Activated naive CD8-positive, alpha-beta T cell treated with anti-CD3 and anti-CD28 coated beads, Interleukin-2, amount 50 U/mL, for 16 hours (primary cell): ENCODE data around the gene WNT6.
A peak's percentile ranks its signal among the peaks of the same experiment; 100 is the strongest.
"Not testable (repeated sequence)": the region's sequence is repeated elsewhere in the genome, so short reads cannot be mapped to it uniquely, and the experiment has no call there.

Source experiments
- DNase-seq: peaks from one replicate; pipeline ENCODE4 v3.0.0-alpha.2; 2020; ENCODE audit warnings: low read depth, low spot score

WNT6 gene

DNA sequence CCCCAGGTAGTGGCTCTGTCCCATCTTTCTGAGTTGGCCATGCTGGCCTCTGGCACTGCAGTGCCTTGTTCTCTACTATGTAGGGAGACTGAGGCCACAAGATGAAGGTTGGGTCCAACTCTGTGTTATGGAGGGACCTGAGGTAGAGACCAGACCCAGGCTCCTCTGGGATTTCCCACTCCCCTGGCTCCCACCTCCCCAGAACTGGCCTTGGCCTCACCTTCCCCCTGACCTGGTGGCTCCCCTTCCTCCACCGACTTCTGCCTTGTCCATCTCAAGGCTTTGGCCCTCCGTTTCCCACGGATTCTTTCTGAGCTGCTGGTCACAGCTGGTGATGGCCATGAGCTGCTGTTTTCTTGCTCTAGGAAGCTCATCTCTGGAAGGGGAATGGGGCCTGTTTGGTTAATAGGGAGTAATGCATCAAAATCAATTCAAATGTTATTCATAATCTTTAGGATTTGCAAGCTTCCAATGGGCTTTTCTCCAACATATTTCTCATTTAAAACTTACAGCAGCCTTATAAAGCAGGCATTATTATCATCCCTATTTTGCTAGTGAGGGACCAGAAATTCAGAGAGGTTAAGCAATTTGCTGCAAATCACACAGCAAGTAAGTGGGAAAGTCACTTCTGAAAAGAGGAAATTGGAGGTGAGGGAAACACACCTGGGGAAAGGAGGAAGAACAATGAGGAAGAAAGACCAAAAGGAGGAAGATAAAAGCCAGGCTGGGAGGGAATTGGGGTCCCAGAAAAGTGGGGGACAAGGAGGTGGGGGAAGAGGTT, 28.9 kb upstream of the WNT6 start:
- DNase-seq = no peak

DNA sequence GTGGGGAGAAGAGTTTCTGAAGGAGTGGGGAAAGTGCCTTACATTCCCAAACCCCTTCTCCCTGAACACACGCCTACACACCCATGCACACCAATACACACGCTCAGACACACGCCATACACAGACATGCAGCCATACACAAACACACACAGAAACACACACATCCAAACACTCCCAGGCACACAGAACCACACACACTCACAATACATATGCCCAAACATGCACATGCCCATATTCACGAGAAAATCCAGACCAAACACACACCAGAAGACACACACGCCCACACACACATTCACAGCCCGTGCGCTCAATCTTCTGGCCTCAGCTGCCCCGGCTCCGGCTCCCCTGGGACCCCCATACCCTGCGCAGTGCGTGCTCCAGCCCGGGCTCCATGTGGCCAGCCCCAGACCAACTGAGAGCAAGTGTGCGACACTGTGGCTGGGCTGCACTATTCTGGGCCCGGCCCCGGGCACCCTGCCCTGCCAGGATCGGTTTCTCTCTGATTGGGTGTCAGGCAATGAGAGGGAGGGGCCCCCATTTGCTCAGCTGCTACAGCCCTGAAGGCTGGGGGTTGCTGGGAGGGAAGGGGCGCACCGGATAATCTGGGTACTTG, 28.1 kb upstream of the WNT6 start, which contains the start of gene PRKAG3:
TSS of gene PRKAG3 (minus strand) at position 426 of the 613 bp plus-strand sequence.
- DNase-seq = no peak

DNA sequence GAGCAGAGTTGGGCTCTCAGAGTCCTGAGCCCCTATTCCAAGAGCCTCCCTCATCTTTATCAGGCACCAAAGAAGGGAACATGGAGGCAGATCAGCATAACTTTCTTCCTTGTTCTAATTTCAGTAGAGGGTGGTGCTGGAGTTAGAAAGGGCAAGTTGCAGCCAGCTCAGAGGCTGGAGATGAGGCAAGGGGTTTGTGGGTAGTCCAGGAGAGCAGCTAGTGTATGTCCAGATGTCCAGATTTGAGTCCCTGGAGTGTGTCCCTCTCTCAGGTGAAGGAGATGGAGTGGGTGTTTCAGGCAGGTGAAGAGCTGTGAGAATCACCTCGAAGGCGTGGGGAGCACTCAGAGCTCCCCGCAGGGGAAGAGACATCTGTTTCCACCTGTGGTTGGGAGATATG, 27.5 kb upstream of the WNT6 start:
- no peak for DNase-seq

DNA sequence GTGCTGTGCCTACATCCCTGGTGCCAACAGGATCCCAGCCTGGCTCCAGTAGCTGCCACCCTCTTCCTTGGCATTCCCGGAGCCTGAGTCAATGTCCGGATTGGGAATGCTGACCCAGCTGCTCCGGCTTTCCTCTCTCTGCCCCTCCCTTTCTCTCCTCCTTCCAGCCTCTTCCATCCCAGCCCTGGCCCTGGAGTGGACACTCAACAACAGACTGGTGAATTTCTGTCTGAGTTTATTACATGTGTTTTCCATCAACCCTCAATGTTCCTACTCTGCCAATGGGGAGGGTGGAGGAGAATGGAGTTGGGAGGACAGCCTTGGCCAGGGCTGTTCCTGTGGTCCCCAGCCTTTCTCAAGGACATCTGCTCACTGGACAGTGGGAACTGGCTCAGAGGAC, 27.1 kb upstream of the WNT6 start:
- DNase-seq = no peak

DNA sequence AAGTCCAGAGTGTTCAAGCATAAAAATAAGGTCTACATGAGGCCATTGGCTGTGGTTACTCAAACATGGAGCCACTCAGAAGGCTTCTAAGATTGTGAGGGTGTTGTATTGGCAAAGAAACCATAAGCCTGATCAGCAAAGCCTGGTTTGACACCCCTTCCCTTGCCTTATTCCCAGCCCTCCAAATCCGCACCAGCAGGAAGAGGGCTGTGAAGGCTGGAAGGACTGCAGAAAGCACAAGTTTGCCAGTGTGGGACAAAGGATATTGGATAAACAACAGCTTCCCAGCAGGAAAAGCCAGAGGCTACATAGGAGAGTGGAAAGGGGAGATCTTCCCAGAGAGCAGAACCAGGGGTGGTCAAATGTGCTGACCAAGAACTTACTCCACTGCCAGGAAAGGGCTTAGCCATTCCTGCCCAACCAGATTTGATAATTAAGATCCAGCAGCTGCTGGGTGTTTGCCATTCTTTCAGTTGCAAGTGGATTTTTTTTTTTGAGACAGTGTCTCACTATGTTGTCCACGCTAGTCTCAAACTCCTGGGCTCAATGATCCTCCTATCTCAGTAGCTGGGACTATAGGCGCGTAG, 26.5 kb upstream of the WNT6 start:
- DNase-seq = no peak

DNA sequence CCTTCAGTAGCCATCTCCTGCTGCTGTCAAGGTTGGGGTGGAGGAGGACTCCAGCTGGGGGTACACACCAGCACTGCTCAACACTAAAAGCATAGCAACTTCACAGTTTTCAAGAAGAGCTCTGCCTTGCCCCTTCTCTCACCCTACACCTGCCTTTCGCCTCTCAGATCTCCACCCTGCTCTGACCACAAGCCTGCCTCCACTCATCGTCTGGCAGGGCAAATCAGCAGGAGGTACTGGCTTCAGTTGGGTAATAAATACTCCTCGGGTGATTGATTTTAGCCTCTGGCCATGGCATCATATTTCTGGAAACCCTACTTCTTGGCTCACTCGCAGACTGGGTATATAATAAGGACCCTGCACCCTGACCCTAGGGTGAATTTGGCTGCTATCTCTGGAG, 24.9 kb upstream of the WNT6 start:
- DNase-seq = no peak

DNA sequence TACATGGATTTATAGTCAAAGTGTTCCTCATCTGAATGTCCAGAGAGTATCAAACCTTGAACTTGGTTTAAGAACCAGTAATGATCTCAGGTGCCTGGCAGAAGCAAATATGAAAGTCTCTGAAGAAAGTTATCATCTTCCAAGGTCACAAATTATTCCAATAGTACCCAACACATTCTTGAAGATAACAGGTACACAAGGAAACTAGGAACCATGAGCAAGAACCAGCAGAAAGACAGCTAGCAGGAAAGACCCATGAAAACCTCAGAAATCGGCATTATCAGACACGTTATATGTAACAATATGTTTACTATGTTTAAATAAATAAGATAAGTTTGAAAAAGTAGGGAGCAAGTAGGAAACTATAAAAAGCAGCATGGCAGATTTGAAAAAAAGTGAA, 22.1 kb upstream of the WNT6 start:
- DNase-seq = no peak

DNA sequence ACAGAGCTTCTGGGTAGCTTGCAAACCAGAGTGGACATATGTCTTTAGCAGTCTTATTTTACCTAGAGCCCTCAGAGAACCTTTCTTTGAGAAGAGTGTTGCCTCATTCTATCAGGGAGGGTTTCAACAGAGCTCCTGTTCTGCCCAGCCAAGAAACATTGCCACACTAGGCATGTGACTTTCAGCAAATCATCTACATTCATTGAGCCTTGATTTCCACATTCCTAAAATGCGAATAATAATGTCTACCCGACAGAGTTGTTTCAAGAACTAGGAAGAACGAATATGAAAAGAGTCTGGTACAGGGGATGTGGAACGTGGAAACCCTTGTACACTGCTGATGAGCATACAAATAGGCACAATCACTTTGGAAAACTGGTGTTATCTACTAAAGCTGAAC, 20.2 kb upstream of the WNT6 start:
- DNase-seq = no peak

DNA sequence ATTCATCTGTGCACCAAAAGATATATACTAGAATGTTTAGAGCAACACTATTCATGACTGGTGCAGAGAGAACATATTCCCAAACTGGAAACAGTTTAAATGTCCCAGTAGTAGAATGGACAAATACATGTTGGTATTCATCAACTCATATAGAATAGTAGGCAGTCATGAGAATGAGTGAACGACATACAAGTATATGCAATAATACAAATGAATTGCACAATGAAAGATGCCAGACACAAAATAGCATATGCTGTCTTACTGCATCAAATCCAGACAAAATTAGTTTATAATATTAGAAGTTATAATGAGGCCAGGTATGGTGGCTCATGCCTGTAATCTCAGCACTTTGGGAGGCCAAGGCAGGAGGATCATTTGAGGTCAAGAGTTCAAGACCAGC, 19.7 kb upstream of the WNT6 start:
- no peak for DNase-seq

DNA sequence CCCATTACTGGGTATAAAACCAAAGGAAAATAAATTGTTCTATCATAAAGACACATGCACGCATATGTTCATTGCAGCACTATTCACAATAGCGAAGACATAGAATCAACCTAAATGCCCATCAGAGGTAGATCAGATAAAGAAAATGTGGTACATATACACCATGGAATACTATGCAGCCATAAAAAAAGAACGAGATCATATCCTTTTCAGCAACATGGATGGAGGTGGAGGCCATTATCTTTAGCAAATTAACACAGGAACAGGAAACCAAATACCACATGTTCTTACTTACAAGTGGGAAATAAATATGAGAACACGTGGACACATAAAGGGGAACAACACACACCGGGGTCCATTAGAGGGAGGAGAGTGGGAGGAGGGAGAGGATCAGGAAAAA, 15.3 kb upstream of the WNT6 start:
- DNase-seq = not testable (repeated sequence)

DNA sequence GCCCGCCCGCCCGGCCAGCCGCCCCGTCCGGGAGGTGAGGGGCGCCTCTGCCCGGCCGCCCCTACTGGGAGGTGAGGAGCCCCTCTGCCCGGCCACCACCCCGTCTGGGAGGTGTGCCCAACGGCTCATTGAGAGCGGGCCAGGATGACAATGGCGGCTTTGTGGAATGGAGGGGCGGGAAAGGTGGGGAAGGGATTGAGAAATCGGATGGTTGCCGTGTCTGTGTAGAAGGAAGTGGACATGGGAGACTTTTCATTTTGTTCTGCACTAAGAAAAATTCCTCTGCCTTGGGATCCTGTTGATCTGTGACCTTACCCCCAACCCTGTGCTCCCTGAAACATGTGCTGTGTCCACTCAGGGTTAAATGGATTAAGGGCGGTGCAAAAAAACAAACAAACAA, 12.6 kb upstream of the WNT6 start:
- DNase-seq = not testable (repeated sequence)

DNA sequence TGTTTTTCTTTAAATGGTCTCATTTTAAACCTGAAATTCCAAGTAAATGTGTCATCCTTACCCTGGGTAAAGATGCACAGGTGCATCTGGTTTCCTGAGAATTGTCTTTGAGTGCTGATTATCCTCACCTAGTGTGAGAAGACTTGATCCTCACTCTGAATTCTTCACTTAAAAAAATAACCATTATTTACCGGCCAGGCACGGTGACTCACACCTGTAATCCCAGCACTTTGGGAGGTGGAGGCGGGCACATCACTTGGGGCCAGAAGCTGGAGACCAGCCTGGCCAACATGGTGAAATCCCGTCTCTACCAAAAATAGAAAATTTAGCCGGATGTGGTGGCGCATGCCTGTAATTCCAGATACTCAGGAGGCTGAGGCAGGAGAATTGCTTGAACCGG, 9.9 kb upstream of the WNT6 start:
- no peak for DNase-seq

DNA sequence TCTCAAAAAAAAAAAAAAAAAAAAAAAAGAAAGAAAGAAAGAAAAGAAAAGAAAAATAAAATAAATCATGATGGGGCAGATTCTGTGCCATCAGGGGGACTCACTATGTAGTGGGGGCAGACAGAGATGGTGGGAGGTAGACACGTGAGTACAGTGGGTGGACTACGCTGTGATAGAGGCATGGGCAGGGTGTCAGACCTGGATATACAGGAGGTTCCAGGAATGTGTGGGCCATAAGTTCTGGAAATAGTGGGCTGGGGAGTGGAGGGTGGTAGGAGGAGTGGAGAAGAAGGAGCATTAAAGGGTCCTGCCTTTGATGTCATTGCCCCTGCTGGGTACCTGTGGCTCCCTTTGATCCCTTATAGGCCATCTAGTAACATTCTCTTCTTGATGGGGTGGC, 8.8 kb upstream of the WNT6 start:
- DNase-seq = no peak

DNA sequence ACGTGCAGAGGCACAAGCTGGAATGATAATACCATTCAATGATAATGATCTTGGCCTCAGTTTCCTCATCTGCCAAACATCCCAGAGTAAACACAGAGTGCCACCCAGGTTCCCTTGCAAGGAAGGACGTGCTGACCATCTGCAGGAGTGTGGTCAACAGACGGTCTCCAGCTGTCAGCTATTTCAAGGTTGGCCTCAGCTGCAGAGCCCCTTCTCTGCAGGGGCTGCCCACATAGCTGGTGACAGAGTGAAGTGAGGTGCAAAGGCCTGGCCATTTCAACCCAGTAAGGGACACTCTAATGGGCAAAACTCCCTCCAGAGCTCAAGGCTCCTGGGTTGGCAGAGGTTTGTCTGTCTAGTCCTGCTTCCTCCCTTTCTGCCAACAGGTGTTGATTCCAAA, 8.3 kb upstream of the WNT6 start:
- DNase-seq = no peak

DNA sequence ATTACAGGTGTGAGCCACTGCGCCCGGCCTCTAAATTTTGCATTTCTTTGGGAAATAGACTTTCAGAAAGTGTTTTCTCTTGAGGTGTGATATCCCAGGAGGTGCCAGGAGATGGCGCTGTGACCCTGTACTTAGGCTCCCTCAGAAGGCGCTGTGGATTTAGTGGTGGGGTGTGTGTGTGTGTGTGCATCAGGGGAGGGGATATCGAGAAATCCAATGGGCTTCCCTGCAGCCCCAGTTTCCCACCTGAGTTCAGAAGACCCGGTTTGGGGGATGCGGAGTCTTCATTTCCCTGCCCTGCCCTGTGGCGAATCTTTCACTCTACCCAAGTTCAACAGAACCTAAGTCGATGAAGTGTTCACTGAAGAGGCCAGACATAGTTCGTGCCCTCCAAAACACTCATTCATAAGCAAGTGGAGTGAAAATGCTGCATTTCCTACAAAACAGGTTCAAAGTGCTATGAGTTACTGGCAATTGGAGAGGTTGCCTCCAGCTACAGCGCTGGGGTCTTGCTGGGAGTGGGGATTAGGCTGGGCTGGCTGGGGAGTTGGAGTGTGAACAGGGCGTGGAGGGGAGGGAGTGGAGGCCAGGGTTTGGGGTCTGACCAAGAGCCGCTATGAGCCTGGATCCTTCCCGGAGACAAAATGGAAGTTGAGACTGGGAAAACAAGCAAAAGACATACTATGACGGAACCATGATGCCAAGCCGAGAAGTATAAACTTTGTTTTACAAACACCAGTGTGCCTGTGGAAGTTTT, 6.5 kb upstream of the WNT6 start:
- peak; percentile 26 for DNase-seq

DNA sequence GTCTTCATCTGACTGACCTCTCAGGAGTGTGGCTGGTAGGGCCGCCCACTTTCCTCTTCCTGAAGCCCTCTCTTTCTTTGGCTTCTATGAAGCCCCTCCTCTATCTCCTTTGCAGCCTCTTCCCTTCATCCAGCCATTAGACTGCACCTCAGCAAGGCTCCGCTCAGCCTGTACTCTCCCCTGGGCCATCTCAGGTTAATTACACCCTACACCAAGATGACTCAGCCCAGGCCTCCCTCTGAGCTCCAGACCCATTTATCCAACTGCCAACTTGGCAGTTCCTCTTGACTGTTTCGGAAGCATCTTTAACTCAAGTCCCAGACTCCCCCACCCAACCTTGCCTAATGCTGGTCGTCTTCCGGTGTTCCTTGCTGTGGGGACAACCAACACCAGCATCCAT, 5.8 kb upstream of the WNT6 start:
- no peak for DNase-seq

DNA sequence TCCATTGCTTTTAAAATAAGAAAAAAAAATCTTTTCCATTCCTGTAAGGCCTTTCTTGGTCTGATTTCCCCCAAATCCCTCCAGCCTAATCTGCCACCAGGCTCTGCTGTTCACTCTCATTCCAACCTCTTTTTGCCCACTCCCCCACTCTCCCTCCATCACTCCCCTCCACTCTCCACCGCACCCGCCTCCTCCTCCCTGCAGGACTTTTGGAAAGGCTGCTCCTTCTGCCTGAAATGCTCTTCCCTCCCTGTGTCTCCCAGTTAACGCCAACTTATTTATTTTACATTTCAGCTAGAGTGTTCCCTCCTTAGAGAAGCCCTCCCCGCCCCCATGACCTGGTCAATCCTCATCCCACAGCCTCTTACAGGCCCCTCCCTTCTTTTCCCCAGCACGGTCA, 4.7 kb upstream of the WNT6 start:
- DNase-seq = no peak

DNA sequence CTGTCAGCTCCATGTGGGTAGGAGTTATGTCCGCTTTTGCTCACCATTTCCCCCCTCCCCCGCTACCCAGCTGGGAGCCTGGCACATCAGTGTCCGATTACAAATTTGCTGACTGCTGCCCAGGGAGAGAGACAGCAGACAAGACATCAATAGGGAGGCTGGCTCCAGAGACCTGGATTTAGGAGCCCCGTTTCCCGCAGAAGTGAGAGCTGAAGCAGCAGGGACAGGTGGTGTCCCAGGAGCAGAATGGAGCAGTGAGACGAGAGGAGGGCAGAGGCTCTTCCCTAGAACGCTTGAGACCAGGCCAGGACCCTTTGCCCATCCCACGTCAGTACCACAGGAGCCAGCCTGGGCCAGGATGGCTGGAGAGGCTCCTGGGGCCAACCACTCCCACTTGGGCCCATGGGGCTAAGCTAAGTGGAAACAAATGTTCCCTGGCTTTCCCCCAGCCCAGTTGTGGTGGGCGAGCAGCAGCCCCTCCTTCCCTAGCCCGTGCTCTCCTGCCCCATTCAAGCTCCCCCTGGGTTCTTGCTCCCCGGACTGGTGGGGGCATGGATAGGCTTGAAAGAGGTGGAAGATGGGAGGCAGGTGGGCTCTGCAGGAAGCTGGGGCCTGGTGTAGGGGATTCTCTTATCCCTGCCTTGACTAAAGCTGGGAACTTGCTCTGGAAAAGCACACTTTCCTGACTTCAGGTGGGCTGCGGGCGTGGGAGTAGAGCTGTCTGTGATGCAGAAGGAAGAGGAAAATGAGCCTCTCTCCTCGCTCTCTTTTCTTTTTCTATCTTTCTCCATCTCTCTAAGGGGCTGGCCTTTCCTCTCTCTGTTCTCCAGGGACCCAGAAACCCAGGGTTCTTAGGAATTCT, 4.1 kb upstream of the WNT6 start:
- DNase-seq = no peak

DNA sequence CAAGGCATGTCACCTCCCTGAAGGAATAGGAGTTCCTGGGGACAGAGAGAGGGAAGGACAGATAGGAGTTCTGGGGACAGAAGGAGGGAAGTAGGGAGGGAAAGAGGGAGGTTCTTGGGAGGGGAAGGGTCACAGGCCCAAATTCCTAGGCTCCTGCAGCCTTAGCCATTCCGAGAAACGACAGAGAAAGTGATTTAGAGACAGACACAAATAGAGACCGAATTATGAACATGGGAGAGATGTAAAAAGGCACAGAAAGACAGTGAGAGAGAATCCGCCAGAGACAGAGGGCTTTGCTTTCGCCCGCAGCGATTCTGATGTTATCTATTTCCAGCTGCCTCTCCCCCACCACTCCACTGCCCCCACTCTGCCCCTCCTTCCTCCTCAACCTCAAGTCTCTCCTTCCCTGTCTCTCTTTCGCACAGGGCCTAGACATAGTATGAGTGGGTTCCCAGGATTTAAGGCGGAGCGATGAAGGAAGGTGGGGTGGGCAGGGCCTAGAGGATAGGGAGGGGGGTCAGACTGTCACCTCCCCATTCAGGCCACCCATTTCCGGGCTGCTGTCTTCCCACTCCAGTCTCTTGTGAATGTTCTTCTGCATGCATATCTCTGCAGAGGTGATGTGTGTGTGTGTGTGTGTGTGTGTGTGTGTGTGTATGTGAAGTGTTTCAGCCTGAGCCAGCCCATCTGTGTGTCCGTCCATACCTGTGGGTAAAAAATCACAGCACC, 3.3 kb upstream of the WNT6 start:
- no peak for DNase-seq

DNA sequence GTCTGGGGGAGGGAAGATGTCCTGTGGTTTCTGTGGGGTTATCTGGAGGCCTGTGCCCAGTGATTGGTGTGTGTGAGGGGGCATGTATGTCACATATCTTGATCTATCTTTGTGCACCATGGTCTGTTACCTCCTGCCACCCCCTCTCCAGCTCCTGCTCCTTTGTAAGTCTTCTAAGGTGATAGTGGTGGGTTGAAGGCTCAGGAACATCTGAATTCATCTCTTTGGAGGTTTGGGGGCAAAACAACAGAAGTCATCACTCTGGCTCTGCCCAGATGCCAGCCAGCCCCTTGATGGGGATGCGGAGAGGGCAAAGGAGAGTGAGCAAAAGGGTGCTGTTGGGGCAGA, 2.7 kb upstream of the WNT6 start:
- no peak for DNase-seq
